Dendritic cell treated with granulocyte-macrophage colony-stimulating factor and Interleukin-4, amounts not matched to agents 40 ng/mL and 50 ng/mL, for 4 days (primary cell): ENCODE results near the gene SLC38A1.
A peak's percentile ranks its signal among the peaks of the same experiment; 100 is the strongest.
"Not testable (repeated sequence)": the region's sequence is repeated elsewhere in the genome, so short reads cannot be mapped to it uniquely, and the experiment has no call there.

ENCODE experiments used
- H3K27ac Mint-ChIP-seq: one replicate; pipeline ENCODE4 v1.8.0; 2022; ENCODE audit warnings: mild to moderate bottlenecking, mixed read lengths
- H3K27me3 Mint-ChIP-seq: one replicate; pipeline ENCODE4 v1.8.0; 2022; ENCODE audit warnings: mild to moderate bottlenecking, mixed read lengths
- H3K36me3 Mint-ChIP-seq: one replicate; pipeline ENCODE4 v1.8.0; 2022; ENCODE audit warnings: low read depth, mixed read lengths
- H3K4me1 Mint-ChIP-seq: one replicate; pipeline ENCODE4 v1.8.0; 2022; ENCODE audit warnings: low read depth, mixed read lengths
- H3K4me3 Mint-ChIP-seq: one replicate; pipeline ENCODE4 v1.8.0; 2022; ENCODE audit warnings: mild to moderate bottlenecking, moderate library complexity, mixed read lengths
- H3K9me3 Mint-ChIP-seq: one replicate; pipeline ENCODE4 v1.8.0; 2022; ENCODE audit warnings: mixed read lengths
- intact Hi-C: fragments of 100-400 bp; cut with micrococcal nuclease; formaldehyde crosslinking; loops from one replicate; pipeline ENCODE4 v1.15.0; 2022

Gene SLC38A1

GRCh38 chr12:46190533-46190932 lies 78.3 kb downstream of the SLC38A1 start:
- H3K27ac Mint-ChIP-seq, H3K36me3 Mint-ChIP-seq, H3K9me3 Mint-ChIP-seq, H3K27me3 Mint-ChIP-seq, H3K4me1 Mint-ChIP-seq, H3K4me3 Mint-ChIP-seq, intact Hi-C loops: not testable (repeated sequence)

- no peak overlapping the region for H3K27ac Mint-ChIP-seq
- intact Hi-C loops, result no loop called here
- no peaks in the 10 kb centered on the region for H3K27me3 Mint-ChIP-seq
- H3K9me3 Mint-ChIP-seq, result no peaks in the 10 kb centered on the region
- H3K36me3 Mint-ChIP-seq, result no peaks in the 10 kb centered on the region
- H3K4me3 Mint-ChIP-seq, result no peak overlapping the region
- H3K4me1 Mint-ChIP-seq, result peaks cover 10% of the 10 kb centered on the region
These were observed 80.7 kb downstream of the SLC38A1 start for GRCh38 chr12:46188170-46188569.

DNA sequence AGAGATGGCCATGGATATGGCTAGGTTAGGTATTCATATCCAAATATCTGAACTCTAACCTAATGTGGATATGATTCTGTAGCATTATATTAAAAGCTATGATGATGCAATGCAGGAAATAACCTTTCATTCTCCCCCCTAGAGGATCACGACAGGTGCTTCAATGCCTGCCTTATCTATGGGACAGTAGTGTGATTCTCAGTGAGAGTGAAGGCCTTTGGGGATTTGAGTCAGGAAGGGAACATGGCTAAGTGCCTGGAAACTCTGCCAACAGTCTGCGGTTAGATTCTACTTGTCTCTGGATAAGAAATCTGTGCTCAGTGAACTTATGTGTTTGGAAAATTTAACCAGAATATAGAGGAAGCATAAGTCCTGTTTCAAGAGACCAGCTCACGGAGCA lies 81.8 kb downstream of the SLC38A1 start:
- Mint-ChIP-seq H3K4me3 (no peak overlapping the region), H3K4me1 (peaks cover 10% of the 10 kb centered on the region), H3K36me3 (no peaks in the 10 kb centered on the region), H3K27me3 (no peaks in the 10 kb centered on the region), H3K9me3 (no peaks in the 10 kb centered on the region), H3K27ac (no peak overlapping the region)
- intact Hi-C loops, result no loop called here

- intact Hi-C loops, result no loop called here
- Mint-ChIP-seq H3K4me1 (peaks cover 10% of the 10 kb centered on the region), H3K27ac (no peak overlapping the region), H3K9me3 (no peaks in the 10 kb centered on the region), H3K27me3 (peaks cover 1% of the 10 kb centered on the region), H3K36me3 (no peaks in the 10 kb centered on the region), H3K4me3 (no peak overlapping the region)
These were observed 82.8 kb downstream of the SLC38A1 start for GRCh38 chr12:46186088-46186487.

- no peaks in the 10 kb centered on the region for H3K9me3 Mint-ChIP-seq
- no peak overlapping the region for H3K4me3 Mint-ChIP-seq
- peaks cover 1% of the 10 kb centered on the region for H3K27me3 Mint-ChIP-seq
- H3K4me1 Mint-ChIP-seq, result peaks cover 10% of the 10 kb centered on the region
- intact Hi-C loops, result no loop called here
- H3K27ac Mint-ChIP-seq, result no peak overlapping the region
- no peaks in the 10 kb centered on the region for H3K36me3 Mint-ChIP-seq
These were observed 83.2 kb downstream of the SLC38A1 start for GRCh38 chr12:46185686-46186085.

DNA sequence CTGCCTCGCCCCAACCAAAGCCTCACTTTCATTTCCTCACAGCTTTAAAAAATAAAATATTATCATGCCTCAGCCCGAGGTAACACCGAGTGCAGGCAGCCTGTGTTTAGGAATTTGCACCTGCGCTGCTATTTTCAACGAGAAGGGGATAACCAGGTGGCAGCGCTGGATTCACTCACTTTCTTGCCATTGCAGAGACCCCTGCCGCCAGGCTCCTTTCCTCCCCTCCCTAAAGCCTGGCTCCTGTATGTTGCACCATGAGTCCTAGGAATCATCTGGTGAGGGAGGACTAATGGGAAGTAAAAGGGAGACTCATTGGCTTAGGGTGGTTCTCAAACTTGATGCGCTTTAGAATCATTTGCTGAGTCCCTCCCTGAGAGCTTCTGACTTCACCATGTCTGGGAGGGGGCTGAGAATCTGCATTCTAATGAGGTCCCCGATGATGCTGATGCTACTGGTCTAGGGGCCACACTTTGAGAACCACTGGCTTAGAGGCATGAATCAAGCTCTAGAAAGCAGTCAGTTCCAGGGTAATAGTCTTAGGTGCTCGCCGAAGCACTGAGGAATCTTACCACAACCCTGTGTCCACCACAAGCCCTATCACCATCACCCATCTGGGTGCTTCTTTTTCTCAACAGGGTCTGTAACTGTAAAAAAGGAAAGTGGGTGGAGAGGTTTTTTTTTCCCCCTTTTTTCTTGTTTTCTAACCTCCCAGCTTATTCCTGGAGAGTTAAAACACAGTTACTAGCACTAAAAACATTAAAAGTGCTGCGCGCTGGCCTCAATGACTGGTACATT lies 83.8 kb downstream of the SLC38A1 start:
- Mint-ChIP-seq H3K4me1 (peaks cover 10% of the 10 kb centered on the region), H3K4me3 (no peak overlapping the region), H3K9me3 (no peaks in the 10 kb centered on the region), H3K27me3 (peaks cover 1% of the 10 kb centered on the region), H3K27ac (no peak overlapping the region), H3K36me3 (no peaks in the 10 kb centered on the region)
- intact Hi-C loops, result no loop called here

DNA sequence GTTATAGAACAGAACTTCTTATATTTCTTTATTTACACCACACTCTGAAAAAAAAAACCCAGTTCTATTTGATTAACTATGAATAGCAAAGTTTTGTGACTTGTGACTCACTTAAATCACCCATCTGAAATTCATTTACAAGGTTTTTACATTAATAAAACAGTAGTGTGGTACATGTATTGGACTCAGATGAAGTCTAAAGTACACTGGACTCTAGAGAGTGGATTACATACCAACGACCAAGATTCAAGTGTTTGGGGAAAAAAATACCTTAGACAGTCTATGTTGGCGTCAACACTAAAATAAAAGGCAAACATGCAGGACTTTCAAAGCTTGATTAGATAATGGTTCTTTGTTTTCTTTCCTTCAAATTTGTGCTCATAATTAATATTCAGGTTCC lies 85.7 kb downstream of the SLC38A1 start:
- no peak overlapping the region for H3K27ac Mint-ChIP-seq
- no peaks in the 10 kb centered on the region for H3K9me3 Mint-ChIP-seq
- H3K4me3 Mint-ChIP-seq, result no peak overlapping the region
- peaks cover 10% of the 10 kb centered on the region for H3K4me1 Mint-ChIP-seq
- no peaks in the 10 kb centered on the region for H3K36me3 Mint-ChIP-seq
- peaks cover 1% of the 10 kb centered on the region for H3K27me3 Mint-ChIP-seq
- intact Hi-C loops, result no loop called here

DNA sequence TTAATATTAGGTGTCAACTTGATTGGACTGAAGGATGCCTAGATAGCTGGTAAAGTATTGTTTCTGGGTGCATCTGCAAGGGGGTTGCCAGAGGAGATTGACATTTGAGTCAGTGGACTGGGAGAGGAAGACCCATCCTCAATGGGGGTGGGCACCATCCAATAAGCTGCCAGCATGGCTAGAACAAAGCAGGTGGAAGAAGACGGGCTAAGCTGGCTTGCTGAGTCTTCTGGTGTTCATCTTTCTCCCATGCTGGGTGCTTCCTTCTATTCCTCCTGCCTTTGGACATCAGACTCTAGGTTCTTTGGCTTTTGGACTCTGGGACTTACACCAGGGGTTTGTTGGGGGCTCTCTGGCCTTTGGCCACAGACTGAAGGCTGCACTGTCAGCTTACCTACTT lies 87.4 kb downstream of the SLC38A1 start:
- Mint-ChIP-seq H3K9me3 (no peaks in the 10 kb centered on the region), H3K36me3 (no peaks in the 10 kb centered on the region), H3K4me3 (no peak overlapping the region), H3K27me3 (peaks cover 1% of the 10 kb centered on the region), H3K4me1 (peaks cover 17% of the 10 kb centered on the region), H3K27ac (no peak overlapping the region)
- intact Hi-C loops, result no loop called here

- no peak overlapping the region for H3K27ac Mint-ChIP-seq
- H3K4me1 Mint-ChIP-seq, result peaks cover 16% of the 10 kb centered on the region
- H3K9me3 Mint-ChIP-seq, result no peaks in the 10 kb centered on the region
- no peak overlapping the region for H3K4me3 Mint-ChIP-seq
- intact Hi-C loops, result no loop called here
- peaks cover 1% of the 10 kb centered on the region for H3K27me3 Mint-ChIP-seq
- no peaks in the 10 kb centered on the region for H3K36me3 Mint-ChIP-seq
These were observed 89.0 kb downstream of the SLC38A1 start for GRCh38 chr12:46179693-46180452.

DNA sequence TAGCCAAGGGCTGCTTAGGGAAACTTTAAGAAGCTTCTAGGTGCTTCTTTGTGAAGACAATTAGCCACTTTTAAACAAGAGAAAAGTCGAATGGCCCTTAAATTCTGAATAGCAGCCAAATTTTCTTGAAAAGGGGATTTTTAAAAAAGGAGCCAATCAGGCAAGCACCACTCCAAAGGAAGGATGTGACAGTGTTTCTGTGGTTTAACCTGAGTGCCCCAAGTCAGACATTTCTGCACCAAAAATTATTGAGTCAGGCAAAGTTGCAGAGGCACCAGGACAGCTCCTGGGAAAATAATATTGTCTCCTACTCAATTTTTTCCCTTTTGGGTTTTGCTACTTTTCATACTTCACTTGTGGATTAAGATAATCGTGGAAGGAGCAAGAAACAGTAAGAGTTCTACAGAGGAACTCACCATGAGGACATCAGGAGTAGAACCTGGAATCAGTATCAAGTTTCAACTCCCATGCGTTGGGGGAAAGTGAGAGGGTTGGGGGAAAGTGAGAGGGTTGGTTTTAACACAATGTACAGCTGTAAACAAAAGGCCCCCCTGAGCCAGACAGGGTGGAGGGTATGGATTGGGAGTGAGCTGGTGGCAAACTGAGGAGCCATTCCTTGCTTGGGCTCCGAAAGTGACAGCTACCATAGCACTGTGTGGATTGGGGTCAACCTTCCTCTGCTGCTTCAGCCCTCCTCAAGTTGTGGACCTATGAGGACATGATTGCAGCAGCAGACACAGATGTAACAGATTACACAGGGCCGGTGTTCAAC lies 90.8 kb downstream of the SLC38A1 start:
- Mint-ChIP-seq H3K27ac (no peak overlapping the region), H3K4me3 (no peak overlapping the region), H3K27me3 (peaks cover 1% of the 10 kb centered on the region), H3K9me3 (no peaks in the 10 kb centered on the region), H3K4me1 (peaks cover 23% of the 10 kb centered on the region), H3K36me3 (no peaks in the 10 kb centered on the region)
- intact Hi-C loops, result no loop called here

GRCh38 chr12:46177025-46177424 lies 91.8 kb downstream of the SLC38A1 start:
- Mint-ChIP-seq H3K27me3 (peaks cover 1% of the 10 kb centered on the region), H3K27ac (no peak overlapping the region), H3K4me1 (peaks cover 23% of the 10 kb centered on the region), H3K36me3 (no peaks in the 10 kb centered on the region), H3K4me3 (no peak overlapping the region), H3K9me3 (no peaks in the 10 kb centered on the region)
- intact Hi-C loops, result no loop called here

- no peak overlapping the region for H3K4me3 Mint-ChIP-seq
- H3K36me3 Mint-ChIP-seq, result no peaks in the 10 kb centered on the region
- H3K9me3 Mint-ChIP-seq, result no peaks in the 10 kb centered on the region
- no peak overlapping the region for H3K27ac Mint-ChIP-seq
- intact Hi-C loops, result no loop called here
- H3K27me3 Mint-ChIP-seq, result no peaks in the 10 kb centered on the region
- H3K4me1 Mint-ChIP-seq, result peaks cover 25% of the 10 kb centered on the region
These were observed 93.9 kb downstream of the SLC38A1 start for GRCh38 chr12:46174919-46175318.

DNA sequence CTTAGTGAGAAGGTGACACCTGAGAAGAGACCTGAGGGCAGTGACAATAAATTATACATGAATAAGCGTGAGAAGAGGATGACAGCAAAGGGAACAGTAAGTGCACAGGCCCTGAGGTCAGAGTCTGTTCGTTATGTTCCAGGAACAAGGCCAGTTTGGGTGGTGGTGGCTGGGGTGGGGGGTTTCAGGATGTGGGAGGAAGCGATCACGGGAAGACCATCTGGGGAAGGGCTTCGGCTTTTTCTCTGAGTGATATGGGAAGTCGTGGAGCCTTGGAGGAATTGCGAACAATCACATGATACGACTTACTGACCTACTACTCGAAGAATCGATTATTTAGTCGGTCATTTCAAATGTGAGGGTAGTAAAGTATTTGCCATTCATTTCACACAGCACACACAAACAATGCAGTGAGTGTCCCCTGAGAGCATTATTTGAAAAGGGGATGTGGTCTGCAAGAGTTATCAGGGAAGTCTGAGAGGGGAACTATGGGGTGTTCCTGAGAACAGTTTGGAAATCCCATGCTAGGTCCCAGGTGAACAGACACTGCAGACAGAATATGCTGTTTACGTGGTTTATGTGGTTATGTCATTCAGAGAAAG lies 94.7 kb downstream of the SLC38A1 start:
- Mint-ChIP-seq H3K4me1 (peaks cover 28% of the 10 kb centered on the region), H3K9me3 (no peaks in the 10 kb centered on the region), H3K27ac (no peak overlapping the region), H3K4me3 (peak overlapping the region; percentile 4), H3K27me3 (peaks cover under 1% of the 10 kb centered on the region), H3K36me3 (no peaks in the 10 kb centered on the region)
- intact Hi-C loops, result no loop called here

- H3K27ac Mint-ChIP-seq, result no peak overlapping the region
- H3K27me3 Mint-ChIP-seq, result peaks cover 2% of the 10 kb centered on the region
- H3K9me3 Mint-ChIP-seq, result peaks cover 9% of the 10 kb centered on the region
- H3K4me3 Mint-ChIP-seq, result no peak overlapping the region
- peaks cover 5% of the 10 kb centered on the region for H3K4me1 Mint-ChIP-seq
- intact Hi-C loops, result no loop called here
- H3K36me3 Mint-ChIP-seq, result no peaks in the 10 kb centered on the region
These were observed 100.4 kb downstream of the SLC38A1 start for GRCh38 chr12:46168426-46168825.
